HG03064 (cell line): ENCODE measurements around the gene ENPP3.
A peak's percentile ranks its signal among the peaks of the same experiment; 100 is the strongest.
"Not testable (repeated sequence)": the region's sequence is repeated elsewhere in the genome, so short reads cannot be mapped to it uniquely, and the experiment has no call there.

Source experiments
- ATAC-seq: cut with Tn5 transposase; IDR thresholded peaks from one replicate; pipeline ENCODE4 v1.9.1; 2021; ENCODE audit warnings: low read depth; ENCODE audit not compliant: unreplicated experiment

The ENPP3 gene

GRCh38 chr6:131682442-131682841, 45.3 kb downstream of the ENPP3 start:
- no peak for ATAC-seq

- peak; percentile 60 for ATAC-seq
Observed at GRCh38 chr6:131683479-131683878, 46.4 kb downstream of the ENPP3 start.

GRCh38 chr6:131685266-131685780, 48.2 kb downstream of the ENPP3 start:
- ATAC-seq = peak; percentile 64

GRCh38 chr6:131687022-131687421, 49.9 kb downstream of the ENPP3 start:
- no peak for ATAC-seq

GRCh38 chr6:131688286-131688685, 51.2 kb downstream of the ENPP3 start:
- ATAC-seq = peak; percentile 71

GRCh38 chr6:131692031-131692430, 54.9 kb downstream of the ENPP3 start:
- no peak for ATAC-seq

- ATAC-seq = no peak
Observed at GRCh38 chr6:131692589-131692988, 55.5 kb downstream of the ENPP3 start.

- ATAC-seq = no peak
Observed at GRCh38 chr6:131693384-131693783, 56.3 kb downstream of the ENPP3 start.

GRCh38 chr6:131694832-131695426, 57.8 kb downstream of the ENPP3 start:
- ATAC-seq = no peak

GRCh38 chr6:131696956-131697355, 59.9 kb downstream of the ENPP3 start:
- no peak for ATAC-seq

- ATAC-seq = not testable (repeated sequence)
Observed at GRCh38 chr6:131700851-131701250, 63.7 kb downstream of the ENPP3 start.

GRCh38 chr6:131703905-131704304, 66.8 kb downstream of the ENPP3 start:
- ATAC-seq = not testable (repeated sequence)

GRCh38 chr6:131710917-131711316, 73.8 kb downstream of the ENPP3 start, which contains the start of gene CTAGE9:
Gene CTAGE9 (minus strand): TSS chr6:131711017. CDS start chr6:131711017, 0 bp downstream.
- not testable (repeated sequence) for ATAC-seq

GRCh38 chr6:131715567-131715966, 78.5 kb downstream of the ENPP3 start:
- not testable (repeated sequence) for ATAC-seq

GRCh38 chr6:131717836-131718542, 80.9 kb downstream of the ENPP3 start:
- no peak for ATAC-seq

- no peak for ATAC-seq
Observed at GRCh38 chr6:131721161-131721560, 84.1 kb downstream of the ENPP3 start.

GRCh38 chr6:131724114-131724513, 87.0 kb downstream of the ENPP3 start:
- ATAC-seq = no peak

- no peak for ATAC-seq
Observed at GRCh38 chr6:131727467-131727866, 90.4 kb downstream of the ENPP3 start.

- no peak for ATAC-seq
Observed at GRCh38 chr6:131727868-131728267, 90.8 kb downstream of the ENPP3 start.

- ATAC-seq = no peak
Observed at GRCh38 chr6:131728296-131728939, 91.3 kb downstream of the ENPP3 start.

- no peak for ATAC-seq
Observed at GRCh38 chr6:131729550-131729949, 92.4 kb downstream of the ENPP3 start.
